KMS-11 (cell line): ENCODE results near the gene PAX2.

ENCODE experiments used
- H2AFZ ChIP-seq: fragments of 200-600 bp; sonication (generic); 2 replicates; pipeline ENCODE4 v1.6.1; 2016; ENCODE audit warnings: antibody characterized with exemption, mixed run types, low read depth
- H3K27ac ChIP-seq: fragments of 200-600 bp; sonication (generic); 2 replicates; pipeline ENCODE4 v1.6.1; 2016; ENCODE audit warnings: mild to moderate bottlenecking, mixed run types
- H3K27me3 ChIP-seq: fragments of 200-600 bp; sonication (generic); 2 replicates; pipeline ENCODE4 v1.6.1; 2017; ENCODE audit warnings: mild to moderate bottlenecking, low read depth, mixed run types, moderate library complexity; ENCODE audit not compliant: insufficient read depth
- H3K36me3 ChIP-seq: fragments of 200-600 bp; sonication (generic); 2 replicates; pipeline ENCODE4 v1.6.1; 2017; ENCODE audit warnings: mild to moderate bottlenecking, mixed run types; ENCODE audit not compliant: insufficient read depth
- H3K4me1 ChIP-seq: fragments of 200-600 bp; sonication (generic); 2 replicates; pipeline ENCODE4 v1.6.1; 2016; ENCODE audit warnings: mild to moderate bottlenecking, low read depth, mixed run types; ENCODE audit not compliant: poor library complexity, severe bottlenecking
- H3K4me2 ChIP-seq: fragments of 200-600 bp; sonication (generic); 2 replicates; pipeline ENCODE4 v1.7.0; 2016; ENCODE audit warnings: mild to moderate bottlenecking, mixed run types
- H3K4me3 ChIP-seq: fragments of 200-600 bp; sonication (generic); IDR thresholded peaks from 2 replicates; pipeline ENCODE4 v1.6.1; 2017; ENCODE audit warnings: low read depth, low read length, mixed read lengths; ENCODE audit not compliant: insufficient read depth
- H3K79me2 ChIP-seq: fragments of 200-600 bp; sonication (generic); 2 replicates; pipeline ENCODE4 v1.6.1; 2016; ENCODE audit warnings: low read depth, mixed run types; ENCODE audit not compliant: insufficient read depth
- H3K9ac ChIP-seq: fragments of 200-600 bp; sonication (generic); 2 replicates; pipeline ENCODE4 v1.6.1; 2016; ENCODE audit warnings: mild to moderate bottlenecking, mixed run types
- H4K20me1 ChIP-seq: fragments of 200-600 bp; sonication (generic); 2 replicates; pipeline ENCODE4 v1.6.1; 2016; ENCODE audit warnings: mild to moderate bottlenecking, mixed run types; ENCODE audit not compliant: insufficient read depth
- TF ChIP-seq, protein P1 (sequence below): fragments of 200-600 bp; sonication (generic); conservative IDR thresholded peaks from 2 replicates; pipeline ENCODE4 v1.6.1; 2017; ENCODE audit warnings: low read depth, mild to moderate bottlenecking, antibody characterized with exemption, low read length, moderate library complexity, mixed read lengths

PAX2 gene

DNA sequence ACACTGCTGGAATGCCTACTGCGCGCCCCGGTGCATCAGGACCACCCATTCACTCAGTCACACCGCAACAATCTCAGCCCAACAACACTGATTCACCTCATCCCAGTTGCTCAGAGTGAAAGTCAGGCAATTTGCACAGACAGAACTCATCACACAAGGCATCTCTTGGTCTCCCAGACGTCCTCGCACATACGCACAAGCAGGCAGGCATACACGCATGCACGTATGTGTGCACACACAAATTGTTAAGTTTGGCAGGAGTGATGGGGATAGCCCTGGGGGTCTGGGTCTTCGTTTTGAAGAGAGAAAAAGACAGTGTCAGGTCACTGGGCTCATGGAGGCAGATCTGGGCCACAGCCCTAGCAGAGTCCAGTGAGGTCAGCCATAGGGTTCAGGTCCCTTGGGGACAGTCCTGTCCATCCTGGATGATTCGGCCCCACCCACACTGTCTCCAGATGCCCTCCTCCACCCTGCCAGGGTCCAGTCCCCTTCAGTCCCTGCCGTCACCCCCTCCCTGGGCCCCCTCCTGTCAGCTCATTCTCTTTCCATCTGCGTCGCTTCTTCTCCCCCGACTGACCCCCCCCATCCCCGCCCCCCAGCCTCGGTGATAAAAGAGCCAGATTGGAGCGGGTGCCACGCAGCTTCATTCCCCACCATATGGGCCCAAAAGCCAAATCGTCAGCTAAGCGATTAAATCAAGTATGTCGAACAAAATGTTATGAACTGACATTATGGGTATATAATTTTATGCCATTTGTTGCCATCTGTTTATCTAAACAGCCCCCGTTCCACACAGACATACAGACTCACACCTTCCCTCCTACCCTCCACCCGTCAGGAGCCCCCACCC is 118.9 kb downstream of the PAX2 start:
- no peaks in the 10 kb centered on the region for H3K27me3 ChIP-seq
- no peak overlapping the region for H3K27ac ChIP-seq
- no peaks in the 10 kb centered on the region for H3K36me3 ChIP-seq
- H3K79me2 ChIP-seq, result no peaks in the 10 kb centered on the region
- no peak overlapping the region for H2AFZ ChIP-seq
- no peak overlapping the region for H3K4me3 ChIP-seq
- H3K4me2 ChIP-seq, result no peak overlapping the region
- no peaks in the 10 kb centered on the region for H4K20me1 ChIP-seq
- H3K4me1 ChIP-seq, result no peaks in the 10 kb centered on the region
- H3K9ac ChIP-seq, result no peak overlapping the region
- TF ChIP-seq, protein P1, sequence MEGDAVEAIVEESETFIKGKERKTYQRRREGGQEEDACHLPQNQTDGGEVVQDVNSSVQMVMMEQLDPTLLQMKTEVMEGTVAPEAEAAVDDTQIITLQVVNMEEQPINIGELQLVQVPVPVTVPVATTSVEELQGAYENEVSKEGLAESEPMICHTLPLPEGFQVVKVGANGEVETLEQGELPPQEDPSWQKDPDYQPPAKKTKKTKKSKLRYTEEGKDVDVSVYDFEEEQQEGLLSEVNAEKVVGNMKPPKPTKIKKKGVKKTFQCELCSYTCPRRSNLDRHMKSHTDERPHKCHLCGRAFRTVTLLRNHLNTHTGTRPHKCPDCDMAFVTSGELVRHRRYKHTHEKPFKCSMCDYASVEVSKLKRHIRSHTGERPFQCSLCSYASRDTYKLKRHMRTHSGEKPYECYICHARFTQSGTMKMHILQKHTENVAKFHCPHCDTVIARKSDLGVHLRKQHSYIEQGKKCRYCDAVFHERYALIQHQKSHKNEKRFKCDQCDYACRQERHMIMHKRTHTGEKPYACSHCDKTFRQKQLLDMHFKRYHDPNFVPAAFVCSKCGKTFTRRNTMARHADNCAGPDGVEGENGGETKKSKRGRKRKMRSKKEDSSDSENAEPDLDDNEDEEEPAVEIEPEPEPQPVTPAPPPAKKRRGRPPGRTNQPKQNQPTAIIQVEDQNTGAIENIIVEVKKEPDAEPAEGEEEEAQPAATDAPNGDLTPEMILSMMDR, result no peak

DNA sequence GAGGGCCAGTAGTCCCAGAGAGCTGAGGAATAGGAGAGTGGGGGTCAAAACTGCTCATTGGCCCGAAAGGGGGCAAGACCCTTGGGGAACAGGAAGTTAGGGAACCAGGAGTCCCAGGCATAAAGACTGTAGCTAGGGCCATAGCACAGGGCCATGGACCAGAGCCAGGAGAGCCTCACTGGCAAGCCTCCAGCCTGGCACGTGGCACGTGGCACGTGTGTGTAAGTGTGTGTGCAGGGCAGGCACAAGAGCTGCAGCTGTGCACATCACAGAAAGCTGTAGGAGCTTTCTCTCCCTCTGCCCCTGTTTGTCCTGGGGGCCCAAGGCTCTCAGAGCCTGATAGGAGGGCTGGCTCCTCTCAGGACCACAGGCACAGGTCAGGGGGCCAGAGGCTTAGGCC is 119.6 kb downstream of the PAX2 start:
- Histone ChIP-seq H3K36me3 (no peaks in the 10 kb centered on the region), H3K4me2 (no peak overlapping the region), H3K27ac (no peak overlapping the region), H3K4me1 (no peaks in the 10 kb centered on the region), H3K79me2 (no peaks in the 10 kb centered on the region), H3K27me3 (no peaks in the 10 kb centered on the region), H4K20me1 (no peaks in the 10 kb centered on the region), H2AFZ (no peak overlapping the region), H3K4me3 (no peak overlapping the region), H3K9ac (no peak overlapping the region)
- TF ChIP-seq, protein P1, result no peak

DNA sequence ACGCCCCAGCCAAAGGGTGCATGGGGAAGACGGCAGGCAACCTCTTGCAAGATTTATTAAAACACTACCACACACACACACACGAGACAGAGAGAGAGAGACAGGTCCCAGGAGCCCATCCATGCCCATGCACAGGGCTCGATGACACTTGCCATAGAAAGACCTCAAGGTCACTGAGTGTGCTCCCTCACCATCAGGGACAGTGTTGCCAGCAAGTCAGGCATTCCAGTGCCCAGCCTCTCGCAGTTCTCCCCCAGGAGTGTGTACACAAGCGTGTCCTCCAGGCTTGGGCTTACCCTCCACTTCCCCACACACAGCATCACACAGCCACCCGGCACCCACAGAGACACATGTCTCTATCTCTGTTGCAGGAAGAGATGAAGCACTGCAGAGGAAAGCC is 120.6 kb downstream of the PAX2 start:
- Histone ChIP-seq H3K27ac (no peak overlapping the region), H3K4me1 (no peaks in the 10 kb centered on the region), H3K4me2 (no peak overlapping the region), H3K9ac (no peak overlapping the region), H3K4me3 (no peak overlapping the region), H3K36me3 (no peaks in the 10 kb centered on the region), H2AFZ (no peak overlapping the region), H3K27me3 (no peaks in the 10 kb centered on the region), H3K79me2 (no peaks in the 10 kb centered on the region), H4K20me1 (no peaks in the 10 kb centered on the region)
- TF ChIP-seq, protein P1, result no peak

DNA sequence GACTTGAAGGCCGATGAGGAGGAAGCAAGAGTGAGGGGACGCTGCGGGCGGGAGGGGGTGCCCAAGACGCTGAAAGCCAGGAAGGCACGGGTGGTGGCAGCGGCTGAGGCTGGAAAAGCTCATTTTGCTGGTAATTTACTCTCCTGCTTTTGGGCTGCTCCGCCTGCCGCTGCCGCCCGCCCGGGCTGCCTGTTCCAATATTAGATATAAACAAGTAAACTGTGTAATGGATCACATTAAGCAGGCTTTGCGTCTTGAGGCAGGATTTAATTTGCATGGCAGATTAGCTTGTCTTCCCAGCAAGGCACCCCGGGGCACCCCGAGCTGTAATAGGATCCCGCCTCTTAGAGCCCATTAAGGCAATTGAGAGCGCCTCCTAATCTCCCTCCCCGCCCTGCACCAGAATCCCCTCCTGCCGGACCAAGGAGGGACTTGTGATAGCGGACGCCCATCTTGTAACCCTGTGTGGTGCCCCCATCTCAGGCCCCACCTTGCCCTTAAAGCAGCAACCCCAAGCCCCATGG is 121.3 kb downstream of the PAX2 start:
- Histone ChIP-seq H3K4me2 (no peak overlapping the region), H2AFZ (no peak overlapping the region), H3K4me3 (no peak overlapping the region), H4K20me1 (no peaks in the 10 kb centered on the region), H3K36me3 (no peaks in the 10 kb centered on the region), H3K27me3 (no peaks in the 10 kb centered on the region), H3K79me2 (no peaks in the 10 kb centered on the region), H3K4me1 (no peaks in the 10 kb centered on the region), H3K9ac (no peak overlapping the region), H3K27ac (no peak overlapping the region)
- TF ChIP-seq, protein P1, result no peak
